ENCODE results near the gene PRKCD. TPM values are rescaled to one million over a fixed set of nuclear protein-coding genes. Genes with fewer than 3 reads are reported as not detected.

PRKCD gene
- total RNA-seq, 2 experiments from 2014 or later = 9.1 to 10.2 TPM

DNA sequence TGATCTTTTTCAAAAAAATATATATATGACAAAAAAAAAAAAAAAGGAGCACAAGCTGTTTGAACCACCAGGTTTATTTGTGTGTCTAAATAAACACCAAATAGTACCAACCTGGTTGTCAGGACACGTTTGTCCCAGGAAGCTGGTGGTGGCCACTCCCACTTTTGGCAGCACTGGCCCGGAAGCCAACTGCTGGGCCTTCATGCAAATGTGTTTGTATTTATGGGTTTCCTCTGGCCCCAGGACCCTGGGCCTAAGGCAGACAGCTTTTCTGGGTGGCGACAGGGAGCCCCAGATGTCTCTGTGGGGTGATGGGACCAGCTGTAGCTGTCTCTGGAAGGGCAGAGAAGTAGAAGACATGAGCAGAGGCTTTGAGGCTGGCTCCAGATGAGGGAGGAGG lies 31.6 kb downstream of the PRKCD start:
- DNase-seq = no peak
- H3K27ac Mint-ChIP-seq = no peak overlapping the region
- no peaks in the 10 kb centered on the region for H3K27me3 Mint-ChIP-seq (ENCODE audit: low read depth)
- no peaks in the 10 kb centered on the region for H3K9me3 Mint-ChIP-seq
- H3K36me3 Mint-ChIP-seq (ENCODE audit: low read depth) = peaks cover 3% of the 10 kb centered on the region
- CTCF ChIA-PET = interaction anchor here (0.9 to 1.6 kb wide), 7 partner anchors 29 to 82 kb away, joined by 3 to 4 read pairs (median 3); no protein-coding TSS in a partner anchor
- H3K4me3 Mint-ChIP-seq = no peak overlapping the region
- intact Hi-C loops (cut with micrococcal nuclease) = no loop called here
- peaks cover 3% of the 10 kb centered on the region for H3K4me1 Mint-ChIP-seq (ENCODE audit: low read depth)

DNA sequence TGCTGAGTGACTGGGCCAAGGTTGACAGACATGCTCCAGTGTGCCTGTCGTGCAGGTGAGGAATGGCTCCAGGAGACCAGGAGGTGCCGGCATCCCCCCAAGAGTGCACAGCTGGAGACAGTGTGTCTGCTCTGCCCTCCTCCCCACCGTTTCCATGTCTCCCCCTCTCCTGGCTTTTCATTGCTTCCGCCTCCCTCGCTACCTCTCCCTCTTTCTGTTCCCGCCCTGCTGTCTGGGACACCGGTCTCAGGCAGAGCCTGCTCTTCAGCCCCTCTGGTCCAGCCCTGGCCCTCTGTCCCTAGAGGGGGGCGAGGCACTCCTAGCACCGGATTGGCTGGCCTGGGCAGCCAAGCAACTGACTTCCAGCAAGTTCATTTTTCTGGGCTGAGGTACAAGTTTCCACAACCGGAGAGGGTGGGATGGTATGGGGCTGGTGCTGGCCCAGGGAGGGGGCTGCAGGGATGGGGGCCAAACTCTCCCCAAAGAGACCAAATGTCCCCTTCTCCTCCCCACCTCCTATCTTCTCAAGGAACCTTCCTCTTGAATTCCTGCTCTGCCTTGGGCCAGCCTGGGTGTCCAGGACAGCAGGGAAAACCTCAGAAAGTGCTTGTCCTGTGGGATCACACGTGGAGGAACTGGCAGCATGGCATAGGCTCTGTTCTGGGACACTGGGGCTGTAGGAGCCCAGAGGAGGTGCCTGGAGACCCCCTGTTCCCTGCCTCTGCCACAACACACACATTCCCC lies 32.6 kb downstream of the PRKCD start:
- intact Hi-C loops (cut with micrococcal nuclease) = no loop called here

DNA sequence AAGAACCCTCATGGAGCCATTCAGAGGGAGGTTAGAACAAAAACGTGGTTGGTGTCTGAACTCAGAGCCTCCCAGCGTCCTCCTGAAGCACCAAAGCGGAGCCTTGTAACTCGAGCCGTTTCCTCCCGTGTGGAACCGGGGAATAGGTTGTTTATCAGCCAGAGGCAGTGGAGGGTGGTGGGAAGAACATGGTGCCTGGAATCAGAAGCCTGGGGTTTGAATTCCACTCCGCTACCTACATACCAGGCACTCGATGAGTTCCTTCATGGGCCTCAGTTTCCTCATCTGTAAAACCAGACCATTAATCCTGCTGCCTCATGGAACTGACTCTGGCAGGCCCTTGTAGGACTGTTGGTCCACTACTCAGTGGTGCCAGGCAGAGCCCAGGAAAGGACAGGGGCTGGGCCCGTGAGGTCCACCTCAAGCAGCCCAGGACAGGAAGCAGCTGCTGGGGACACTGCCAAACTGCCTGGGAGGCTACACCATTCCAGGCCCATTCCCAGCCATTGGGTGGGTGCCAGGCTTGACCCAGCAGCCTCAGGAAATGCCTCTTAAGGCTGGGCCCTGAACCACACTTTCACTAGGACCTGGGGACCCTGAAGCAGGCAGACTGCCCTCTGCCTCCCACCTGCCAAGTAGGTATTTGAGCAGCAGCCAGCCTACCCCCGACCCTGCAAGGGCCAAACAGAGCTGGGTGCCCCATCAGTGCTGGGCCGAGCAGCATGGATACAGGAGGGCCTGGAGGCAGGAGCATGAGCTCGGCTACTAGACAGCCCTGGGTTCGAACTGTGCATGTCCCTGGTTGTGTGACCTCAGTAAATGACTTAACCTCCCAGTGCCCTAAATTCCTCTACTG lies 33.4 kb downstream of the PRKCD start:
- Mint-ChIP-seq H3K9me3 (no peaks in the 10 kb centered on the region), H3K36me3 (ENCODE audit: low read depth) (peaks cover 3% of the 10 kb centered on the region), H3K4me1 (ENCODE audit: low read depth) (peaks cover 3% of the 10 kb centered on the region), H3K27me3 (ENCODE audit: low read depth) (no peaks in the 10 kb centered on the region), H3K4me3 (no peak overlapping the region), H3K27ac (no peak overlapping the region)
- intact Hi-C loops (cut with micrococcal nuclease) = no loop called here
- no peak for DNase-seq
- CTCF ChIA-PET = interaction anchor here (0.7 to 7.1 kb wide), 7 partner anchors 47 to 301 kb away, joined by 3 to 160 read pairs (median 9); no protein-coding TSS in a partner anchor

More for the DNA sequence above, 32.6 kb downstream of the PRKCD start:
- H3K27me3 Mint-ChIP-seq (ENCODE audit: low read depth) = no peaks in the 10 kb centered on the region
- H3K4me3 Mint-ChIP-seq = no peak overlapping the region
- H3K36me3 Mint-ChIP-seq (ENCODE audit: low read depth) = peaks cover 3% of the 10 kb centered on the region
- CTCF ChIA-PET = interaction anchor here (0.6 to 5.5 kb wide), 6 partner anchors 56 to 425 kb away, joined by 3 to 88 read pairs (median 4); no protein-coding TSS in a partner anchor
- no peaks in the 10 kb centered on the region for H3K9me3 Mint-ChIP-seq
- peaks cover 3% of the 10 kb centered on the region for H3K4me1 Mint-ChIP-seq (ENCODE audit: low read depth)
- no peak overlapping the region for H3K27ac Mint-ChIP-seq
- no peak for DNase-seq

- Mint-ChIP-seq H3K4me1 (ENCODE audit: low read depth) (peaks cover 3% of the 10 kb centered on the region), H3K36me3 (ENCODE audit: low read depth) (peaks cover 2% of the 10 kb centered on the region), H3K27me3 (ENCODE audit: low read depth) (no peaks in the 10 kb centered on the region), H3K9me3 (no peaks in the 10 kb centered on the region), H3K4me3 (no peak overlapping the region), H3K27ac (no peak overlapping the region)
- DNase-seq = no peak
- CTCF ChIA-PET = interaction anchor here (0.7 to 7.1 kb wide), 13 partner anchors 9 to 301 kb away, joined by 3 to 160 read pairs (median 5); no protein-coding TSS in a partner anchor
- intact Hi-C loops (cut with micrococcal nuclease) = no loop called here
Measured at GRCh38 chr3:53195066-53195450, 34.0 kb downstream of the PRKCD start.

DNA sequence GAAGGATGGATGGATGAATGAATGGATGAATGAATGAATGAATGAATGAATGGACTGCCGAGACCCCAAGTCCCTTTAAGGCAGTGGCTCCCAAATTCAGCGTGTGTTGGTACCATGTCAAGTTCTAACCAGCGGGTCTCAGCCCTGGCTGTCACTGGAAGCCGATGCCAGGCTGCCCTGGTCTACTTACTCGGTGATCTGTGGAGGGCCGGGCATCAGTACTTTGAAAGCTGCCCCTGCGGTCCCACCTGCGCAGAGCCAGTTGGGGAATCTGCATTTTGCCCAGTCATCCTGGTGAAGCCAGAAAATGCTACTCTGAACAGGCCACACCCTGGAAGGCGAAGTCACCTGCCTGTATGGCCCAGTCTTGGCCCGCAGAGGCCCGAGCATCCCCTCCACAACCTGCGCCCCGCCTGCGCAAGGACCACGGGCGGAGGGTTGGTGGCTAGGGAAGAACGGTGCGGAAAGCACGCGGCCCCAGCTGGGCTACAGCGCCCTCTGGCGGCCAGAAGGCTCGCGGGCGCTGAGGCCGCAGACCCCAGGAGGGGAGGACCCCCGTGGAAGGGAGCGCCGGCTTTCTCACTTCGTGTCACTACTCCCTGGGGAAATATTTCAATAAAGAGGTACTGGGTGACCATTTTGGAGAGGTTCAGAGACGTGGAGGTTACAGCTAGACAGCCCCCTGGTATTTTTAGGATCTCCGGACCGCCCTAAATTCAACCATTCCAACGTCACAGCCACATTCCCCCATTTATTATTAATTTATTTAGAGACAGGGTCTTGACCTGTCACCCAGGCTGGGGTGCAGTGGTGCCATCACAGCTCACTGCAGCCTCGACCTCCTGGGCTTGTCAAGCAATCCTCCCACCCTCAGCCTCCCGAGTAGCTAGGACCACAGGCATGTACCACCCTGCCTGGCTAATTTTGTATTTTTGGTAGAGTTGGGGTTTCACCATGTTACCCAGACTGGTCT lies 34.9 kb downstream of the PRKCD start:
- Mint-ChIP-seq H3K4me3 (no peak overlapping the region), H3K4me1 (ENCODE audit: low read depth) (peaks cover 3% of the 10 kb centered on the region), H3K27ac (no peak overlapping the region), H3K36me3 (ENCODE audit: low read depth) (no peaks in the 10 kb centered on the region), H3K27me3 (ENCODE audit: low read depth) (no peaks in the 10 kb centered on the region), H3K9me3 (no peaks in the 10 kb centered on the region)
- DNase-seq = peak; percentile 59
- CTCF ChIA-PET = interaction anchor here (0.6 to 7.1 kb wide), 32 partner anchors 8 to 345 kb away, joined by 3 to 160 read pairs (median 3); no protein-coding TSS in a partner anchor
- intact Hi-C loops (cut with micrococcal nuclease) = loop anchor here (1.0 to 2.0 kb wide), 4 partner anchors 62 to 453 kb away; no protein-coding TSS in a partner anchor

GRCh38 chr3:53196575-53197407 lies 35.8 kb downstream of the PRKCD start:
- intact Hi-C loops (cut with micrococcal nuclease) = loop anchor here (1.0 to 2.0 kb wide), 5 partner anchors 62 to 454 kb away; partner anchors contain the start of gene RFT1
- DNase-seq = peak; percentile 67
- Mint-ChIP-seq H3K9me3 (no peaks in the 10 kb centered on the region), H3K36me3 (ENCODE audit: low read depth) (no peaks in the 10 kb centered on the region), H3K4me3 (peak overlapping the region; percentile 11), H3K27me3 (ENCODE audit: low read depth) (no peaks in the 10 kb centered on the region), H3K4me1 (ENCODE audit: low read depth) (peaks cover 3% of the 10 kb centered on the region), H3K27ac (no peak overlapping the region)
- CTCF ChIA-PET = interaction anchor here (0.7 to 7.1 kb wide), 31 partner anchors 8 to 346 kb away, joined by 3 to 160 read pairs (median 4); no protein-coding TSS in a partner anchor

- no peak overlapping the region for H3K4me3 Mint-ChIP-seq
- no peaks in the 10 kb centered on the region for H3K9me3 Mint-ChIP-seq
- no peak overlapping the region for H3K27ac Mint-ChIP-seq
- H3K4me1 Mint-ChIP-seq (ENCODE audit: low read depth) = peaks cover 3% of the 10 kb centered on the region
- CTCF ChIA-PET = interaction anchor here (1.0 to 7.1 kb wide), 7 partner anchors 9 to 94 kb away, joined by 3 to 160 read pairs (median 4); no protein-coding TSS in a partner anchor
- H3K27me3 Mint-ChIP-seq (ENCODE audit: low read depth) = no peaks in the 10 kb centered on the region
- intact Hi-C loops (cut with micrococcal nuclease) = no loop called here
- DNase-seq = no peak
- no peaks in the 10 kb centered on the region for H3K36me3 Mint-ChIP-seq (ENCODE audit: low read depth)
Measured at GRCh38 chr3:53198256-53198977, 37.4 kb downstream of the PRKCD start.

DNA sequence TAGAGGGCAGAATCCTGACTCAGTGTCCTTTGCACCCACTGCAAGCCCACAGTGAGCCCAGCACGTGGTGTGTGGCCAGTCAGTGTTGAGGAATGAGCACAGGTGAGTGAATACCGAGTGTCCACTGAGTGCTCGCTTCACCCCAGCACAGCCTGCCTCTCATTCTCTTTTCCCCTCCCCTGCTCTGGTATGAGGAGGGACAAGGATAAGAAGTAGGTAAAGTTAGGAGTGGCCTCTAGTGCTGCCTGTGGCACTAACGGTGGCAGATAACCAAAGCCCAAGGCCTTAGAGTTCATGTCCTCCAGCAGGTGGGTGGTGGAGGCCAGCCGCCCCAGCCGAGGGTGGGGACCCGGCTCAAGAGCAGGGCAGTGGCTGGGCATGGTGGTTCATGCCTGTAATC lies 38.0 kb downstream of the PRKCD start:
- no peak for DNase-seq
- intact Hi-C loops (cut with micrococcal nuclease) = no loop called here
- peaks cover 3% of the 10 kb centered on the region for H3K4me1 Mint-ChIP-seq (ENCODE audit: low read depth)
- no peaks in the 10 kb centered on the region for H3K9me3 Mint-ChIP-seq
- CTCF ChIA-PET = interaction anchor here (0.7 to 7.1 kb wide), 7 partner anchors 8 to 227 kb away, joined by 3 to 160 read pairs (median 4); no protein-coding TSS in a partner anchor
- H3K27ac Mint-ChIP-seq = no peak overlapping the region
- H3K27me3 Mint-ChIP-seq (ENCODE audit: low read depth) = no peaks in the 10 kb centered on the region
- no peak overlapping the region for H3K4me3 Mint-ChIP-seq
- no peaks in the 10 kb centered on the region for H3K36me3 Mint-ChIP-seq (ENCODE audit: low read depth)

- Mint-ChIP-seq H3K27me3 (ENCODE audit: low read depth) (no peaks in the 10 kb centered on the region), H3K9me3 (no peaks in the 10 kb centered on the region), H3K36me3 (ENCODE audit: low read depth) (no peaks in the 10 kb centered on the region), H3K4me3 (no peak overlapping the region), H3K27ac (no peak overlapping the region), H3K4me1 (ENCODE audit: low read depth) (peaks cover 3% of the 10 kb centered on the region)
- CTCF ChIA-PET = interaction anchor here (0.7 to 7.1 kb wide), 4 partner anchors 18 to 227 kb away, joined by 3 to 160 read pairs (median 4); no protein-coding TSS in a partner anchor
- DNase-seq = no peak
- intact Hi-C loops (cut with micrococcal nuclease) = no loop called here
Measured at GRCh38 chr3:53199834-53200233, 38.8 kb downstream of the PRKCD start.
